SK-N-SH treated with all-trans-retinoic acid at 6 μM for 48 hours (cell line): ENCODE data around the gene PCDHB13.
"Not testable (repeated sequence)": the region's sequence is repeated elsewhere in the genome, so short reads cannot be mapped to it uniquely, and the experiment has no call there.

Experiments
- ARNTL ChIP-seq: fragments of 450-650 bp; formaldehyde crosslinking; IDR thresholded peaks from 2 replicates; pipeline ENCODE4 v1.5.0; 2020; ENCODE audit warnings: low read depth, mild to moderate bottlenecking, moderate library complexity, borderline replicate concordance
- BACH2 ChIP-seq: fragments of 250-450 bp; sonication (Bioruptor Pico); IDR thresholded peaks from 2 replicates; pipeline ENCODE4 v1.9.0; 2021; ENCODE audit warnings: mild to moderate bottlenecking, borderline replicate concordance
- OSR1 ChIP-seq: fragments of 250-450 bp; sonication (Bioruptor Pico); IDR thresholded peaks from 2 replicates; pipeline ENCODE4 v1.8.0; 2022; ENCODE audit warnings: moderate library complexity, mild to moderate bottlenecking, inconsistent platforms
- RARB ChIP-seq: fragments of 250-450 bp; sonication (Bioruptor Pico); IDR thresholded peaks from 2 replicates; pipeline ENCODE4 v1.8.0; 2021; ENCODE audit warnings: mild to moderate bottlenecking, moderate library complexity
- SNAI2 ChIP-seq: fragments of 250-450 bp; sonication (Bioruptor Pico); IDR thresholded peaks from 2 replicates; pipeline ENCODE4 v1.5.0; 2020; ENCODE audit warnings: mild to moderate bottlenecking, moderate library complexity
- TCF4 ChIP-seq: fragments of 250-450 bp; sonication (Bioruptor Pico); IDR thresholded peaks from 2 replicates; pipeline ENCODE4 v1.8.0; 2021; ENCODE audit warnings: mild to moderate bottlenecking, moderate library complexity, borderline replicate concordance
- ZC3H10 ChIP-seq: fragments of 250-450 bp; sonication (Bioruptor Pico); IDR thresholded peaks from 2 replicates; pipeline ENCODE4 v1.5.1; 2021; ENCODE audit warnings: mild to moderate bottlenecking, moderate library complexity
- ZFP3 ChIP-seq: fragments of 250-450 bp; sonication (Bioruptor Pico); IDR thresholded peaks from 2 replicates; pipeline ENCODE4 v1.5.0; 2020; ENCODE audit warnings: mild to moderate bottlenecking, moderate library complexity
- ZFP30 ChIP-seq: fragments of 450-650 bp; formaldehyde crosslinking; IDR thresholded peaks from 2 replicates; pipeline ENCODE4 v1.5.0; 2022; ENCODE audit warnings: mild to moderate bottlenecking, moderate library complexity
- ZNF565 ChIP-seq: fragments of 450-650 bp; formaldehyde crosslinking; conservative IDR thresholded peaks from 2 replicates; pipeline ENCODE4 v1.5.0; 2020; ENCODE audit warnings: low read depth, mild to moderate bottlenecking, moderate library complexity
- ZNF70 ChIP-seq: fragments of 450-650 bp; formaldehyde crosslinking; IDR thresholded peaks from 2 replicates; pipeline ENCODE4 v1.5.0; 2020; ENCODE audit warnings: mild to moderate bottlenecking, moderate library complexity
- TF ChIP-seq, protein P1 (sequence below): fragments of 250-450 bp; sonication (Bioruptor Pico); IDR thresholded peaks from 2 replicates; pipeline ENCODE4 v1.8.0; 2020; ENCODE audit warnings: mild to moderate bottlenecking, moderate library complexity, borderline replicate concordance
- TF ChIP-seq, protein P2 (sequence below): fragments of 250-450 bp; sonication (Bioruptor Pico); IDR thresholded peaks from 2 replicates; pipeline ENCODE4 v1.5.1; 2020; ENCODE audit warnings: low read depth, mild to moderate bottlenecking, moderate library complexity
- TF ChIP-seq, protein P3 (sequence below): fragments of 250-450 bp; sonication (Bioruptor Pico); IDR thresholded peaks from 2 replicates; pipeline ENCODE4 v1.5.0; 2020; ENCODE audit warnings: mild to moderate bottlenecking, moderate library complexity

DNA sequence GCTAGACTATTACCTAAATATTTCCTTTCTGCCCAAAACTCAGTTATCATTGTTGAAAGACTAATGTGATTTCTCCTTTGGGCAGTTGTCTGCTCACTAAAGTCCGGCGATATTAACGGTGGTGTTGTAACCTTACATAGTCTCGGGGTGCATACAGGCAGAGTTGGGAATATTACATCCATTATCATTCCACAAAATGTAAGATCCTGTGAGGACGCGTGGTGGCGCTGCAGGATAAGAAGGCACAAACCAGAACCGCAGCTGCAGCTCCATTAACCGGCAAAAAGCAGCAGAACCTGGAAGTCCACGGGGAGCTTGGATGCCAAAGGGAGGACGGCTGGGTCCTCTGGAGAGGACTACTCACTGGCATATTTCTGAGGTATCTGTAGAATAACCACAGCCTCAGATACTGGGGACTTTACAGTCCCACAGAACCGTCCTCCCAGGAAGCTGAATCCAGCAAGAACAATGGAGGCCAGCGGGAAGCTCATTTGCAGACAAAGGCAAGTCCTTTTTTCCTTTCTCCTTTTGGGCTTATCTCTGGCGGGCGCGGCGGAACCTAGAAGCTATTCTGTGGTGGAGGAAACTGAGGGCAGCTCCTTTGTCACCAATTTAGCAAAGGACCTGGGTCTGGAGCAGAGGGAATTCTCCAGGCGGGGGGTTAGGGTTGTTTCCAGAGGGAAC is at the start of gene PCDHB13:
- not testable (repeated sequence) for TF ChIP-seq ZNF70 (CRISPR knock-in tag); SNAI2; ZFP30; BACH2; ZFP3 (CRISPR knock-in tag); ZNF565 (CRISPR knock-in tag); RARB (CRISPR knock-in tag); TCF4 (CRISPR knock-in tag); OSR1 (CRISPR knock-in tag); ARNTL (CRISPR knock-in tag); ZC3H10 (CRISPR knock-in tag)
- TF ChIP-seq, protein P1, sequence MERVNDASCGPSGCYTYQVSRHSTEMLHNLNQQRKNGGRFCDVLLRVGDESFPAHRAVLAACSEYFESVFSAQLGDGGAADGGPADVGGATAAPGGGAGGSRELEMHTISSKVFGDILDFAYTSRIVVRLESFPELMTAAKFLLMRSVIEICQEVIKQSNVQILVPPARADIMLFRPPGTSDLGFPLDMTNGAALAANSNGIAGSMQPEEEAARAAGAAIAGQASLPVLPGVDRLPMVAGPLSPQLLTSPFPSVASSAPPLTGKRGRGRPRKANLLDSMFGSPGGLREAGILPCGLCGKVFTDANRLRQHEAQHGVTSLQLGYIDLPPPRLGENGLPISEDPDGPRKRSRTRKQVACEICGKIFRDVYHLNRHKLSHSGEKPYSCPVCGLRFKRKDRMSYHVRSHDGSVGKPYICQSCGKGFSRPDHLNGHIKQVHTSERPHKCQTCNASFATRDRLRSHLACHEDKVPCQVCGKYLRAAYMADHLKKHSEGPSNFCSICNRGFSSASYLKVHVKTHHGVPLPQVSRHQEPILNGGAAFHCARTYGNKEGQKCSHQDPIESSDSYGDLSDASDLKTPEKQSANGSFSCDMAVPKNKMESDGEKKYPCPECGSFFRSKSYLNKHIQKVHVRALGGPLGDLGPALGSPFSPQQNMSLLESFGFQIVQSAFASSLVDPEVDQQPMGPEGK: not testable (repeated sequence)
- TF ChIP-seq, protein P2, sequence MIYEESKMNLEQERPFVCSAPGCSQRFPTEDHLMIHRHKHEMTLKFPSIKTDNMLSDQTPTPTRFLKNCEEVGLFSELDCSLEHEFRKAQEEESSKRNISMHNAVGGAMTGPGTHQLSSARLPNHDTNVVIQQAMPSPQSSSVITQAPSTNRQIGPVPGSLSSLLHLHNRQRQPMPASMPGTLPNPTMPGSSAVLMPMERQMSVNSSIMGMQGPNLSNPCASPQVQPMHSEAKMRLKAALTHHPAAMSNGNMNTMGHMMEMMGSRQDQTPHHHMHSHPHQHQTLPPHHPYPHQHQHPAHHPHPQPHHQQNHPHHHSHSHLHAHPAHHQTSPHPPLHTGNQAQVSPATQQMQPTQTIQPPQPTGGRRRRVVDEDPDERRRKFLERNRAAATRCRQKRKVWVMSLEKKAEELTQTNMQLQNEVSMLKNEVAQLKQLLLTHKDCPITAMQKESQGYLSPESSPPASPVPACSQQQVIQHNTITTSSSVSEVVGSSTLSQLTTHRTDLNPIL (CRISPR knock-in tag): not testable (repeated sequence)
- TF ChIP-seq, protein P3, sequence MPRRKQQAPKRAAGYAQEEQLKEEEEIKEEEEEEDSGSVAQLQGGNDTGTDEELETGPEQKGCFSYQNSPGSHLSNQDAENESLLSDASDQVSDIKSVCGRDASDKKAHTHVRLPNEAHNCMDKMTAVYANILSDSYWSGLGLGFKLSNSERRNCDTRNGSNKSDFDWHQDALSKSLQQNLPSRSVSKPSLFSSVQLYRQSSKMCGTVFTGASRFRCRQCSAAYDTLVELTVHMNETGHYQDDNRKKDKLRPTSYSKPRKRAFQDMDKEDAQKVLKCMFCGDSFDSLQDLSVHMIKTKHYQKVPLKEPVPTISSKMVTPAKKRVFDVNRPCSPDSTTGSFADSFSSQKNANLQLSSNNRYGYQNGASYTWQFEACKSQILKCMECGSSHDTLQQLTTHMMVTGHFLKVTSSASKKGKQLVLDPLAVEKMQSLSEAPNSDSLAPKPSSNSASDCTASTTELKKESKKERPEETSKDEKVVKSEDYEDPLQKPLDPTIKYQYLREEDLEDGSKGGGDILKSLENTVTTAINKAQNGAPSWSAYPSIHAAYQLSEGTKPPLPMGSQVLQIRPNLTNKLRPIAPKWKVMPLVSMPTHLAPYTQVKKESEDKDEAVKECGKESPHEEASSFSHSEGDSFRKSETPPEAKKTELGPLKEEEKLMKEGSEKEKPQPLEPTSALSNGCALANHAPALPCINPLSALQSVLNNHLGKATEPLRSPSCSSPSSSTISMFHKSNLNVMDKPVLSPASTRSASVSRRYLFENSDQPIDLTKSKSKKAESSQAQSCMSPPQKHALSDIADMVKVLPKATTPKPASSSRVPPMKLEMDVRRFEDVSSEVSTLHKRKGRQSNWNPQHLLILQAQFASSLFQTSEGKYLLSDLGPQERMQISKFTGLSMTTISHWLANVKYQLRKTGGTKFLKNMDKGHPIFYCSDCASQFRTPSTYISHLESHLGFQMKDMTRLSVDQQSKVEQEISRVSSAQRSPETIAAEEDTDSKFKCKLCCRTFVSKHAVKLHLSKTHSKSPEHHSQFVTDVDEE (CRISPR knock-in tag): not testable (repeated sequence)
